ENCODE measurements around the gene ESF1.

DNA sequence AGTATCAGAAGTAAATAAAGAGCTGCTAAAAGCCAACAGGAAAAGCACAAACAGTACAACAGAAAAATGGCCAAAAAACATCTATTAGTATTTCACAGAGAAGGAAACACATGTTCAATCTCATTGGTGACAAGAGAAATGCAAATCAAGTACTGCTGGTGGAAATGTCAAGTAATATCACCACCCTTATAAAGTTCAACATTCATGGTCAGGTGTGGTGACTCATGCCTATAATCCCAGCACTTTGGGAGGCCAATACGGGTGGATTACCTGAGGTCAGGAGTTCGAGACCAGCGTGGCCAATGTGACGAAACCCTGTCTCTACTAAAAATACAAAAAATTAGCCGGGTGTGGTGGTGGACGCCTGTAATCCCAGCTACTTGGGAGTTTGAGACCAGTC is 42.8 kb downstream of the ESF1 start:
- TF ChIP-seq ZNF274 (IDR thresholded peaks at IDR 0.05; ENCODE audit: insufficient read depth, insufficient read length) (no peak), POLR2A (IDR thresholded peaks at IDR 0.05; ENCODE audit: low read depth, low read length) (no peak), FOXM1 (IDR thresholded peaks at IDR 0.05; ENCODE audit: low read depth, low read length) (no peak), SIX5 (IDR thresholded peaks at IDR 0.05; ENCODE audit: low read depth, low read length, severe bottlenecking) (no peak), PML (IDR thresholded peaks at IDR 0.05; ENCODE audit: low read length) (no peak), SRF (IDR thresholded peaks at IDR 0.05; ENCODE audit: low read depth in 2 of 2, low read length in 2 of 2) (no peak)
- TF ChIP-seq, protein P1, sequence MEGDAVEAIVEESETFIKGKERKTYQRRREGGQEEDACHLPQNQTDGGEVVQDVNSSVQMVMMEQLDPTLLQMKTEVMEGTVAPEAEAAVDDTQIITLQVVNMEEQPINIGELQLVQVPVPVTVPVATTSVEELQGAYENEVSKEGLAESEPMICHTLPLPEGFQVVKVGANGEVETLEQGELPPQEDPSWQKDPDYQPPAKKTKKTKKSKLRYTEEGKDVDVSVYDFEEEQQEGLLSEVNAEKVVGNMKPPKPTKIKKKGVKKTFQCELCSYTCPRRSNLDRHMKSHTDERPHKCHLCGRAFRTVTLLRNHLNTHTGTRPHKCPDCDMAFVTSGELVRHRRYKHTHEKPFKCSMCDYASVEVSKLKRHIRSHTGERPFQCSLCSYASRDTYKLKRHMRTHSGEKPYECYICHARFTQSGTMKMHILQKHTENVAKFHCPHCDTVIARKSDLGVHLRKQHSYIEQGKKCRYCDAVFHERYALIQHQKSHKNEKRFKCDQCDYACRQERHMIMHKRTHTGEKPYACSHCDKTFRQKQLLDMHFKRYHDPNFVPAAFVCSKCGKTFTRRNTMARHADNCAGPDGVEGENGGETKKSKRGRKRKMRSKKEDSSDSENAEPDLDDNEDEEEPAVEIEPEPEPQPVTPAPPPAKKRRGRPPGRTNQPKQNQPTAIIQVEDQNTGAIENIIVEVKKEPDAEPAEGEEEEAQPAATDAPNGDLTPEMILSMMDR (IDR thresholded peaks at IDR 0.05 in 2 of 3, conservative IDR thresholded peaks at IDR 0.05 in 1 of 3; ENCODE audit: control insufficient read depth in 2 of 3, extremely low read depth in 1 of 3, insufficient read depth in 1 of 3, low read depth in 3 of 3, low read length in 3 of 3): no peak

Data from GM12878 (cell line).